NCI-H1105 (cell line): ENCODE results near the gene DEDD.
"Not testable (repeated sequence)": the region's sequence is repeated elsewhere in the genome, so short reads cannot be mapped to it uniquely, and the experiment has no call there.

ENCODE experiments used
- DNase-seq: peaks from one replicate; lab custom pipeline; 2025; lab: John Stamatoyannopoulos, UW

Gene DEDD

GRCh38 chr1:161127649-161128048, 4.8 kb downstream of the DEDD start:
- no peak for DNase-seq

GRCh38 chr1:161122967-161123366, 9.5 kb downstream of the DEDD start:
- no peak for DNase-seq

DNA sequence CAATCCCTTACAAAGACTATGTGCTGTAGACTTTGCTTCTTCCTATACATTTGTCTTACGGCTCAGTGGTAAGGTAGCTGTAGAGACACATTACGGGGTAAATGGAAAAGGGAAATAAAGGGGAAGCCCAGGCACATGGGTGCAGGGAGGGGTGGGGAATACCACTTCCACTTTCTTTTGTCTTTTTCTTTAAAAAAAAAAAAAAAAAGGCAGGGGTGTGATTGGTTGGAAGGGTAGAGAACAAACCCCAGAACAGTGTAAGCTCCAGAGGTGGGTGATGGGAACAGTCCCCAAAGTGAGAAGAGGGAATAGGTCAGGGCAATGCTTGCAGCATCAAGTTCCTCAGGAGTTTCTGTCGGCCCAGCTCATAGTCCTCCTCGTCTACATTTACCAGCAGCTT, 10.6 kb downstream of the DEDD start:
- DNase-seq, result no peak

DNA sequence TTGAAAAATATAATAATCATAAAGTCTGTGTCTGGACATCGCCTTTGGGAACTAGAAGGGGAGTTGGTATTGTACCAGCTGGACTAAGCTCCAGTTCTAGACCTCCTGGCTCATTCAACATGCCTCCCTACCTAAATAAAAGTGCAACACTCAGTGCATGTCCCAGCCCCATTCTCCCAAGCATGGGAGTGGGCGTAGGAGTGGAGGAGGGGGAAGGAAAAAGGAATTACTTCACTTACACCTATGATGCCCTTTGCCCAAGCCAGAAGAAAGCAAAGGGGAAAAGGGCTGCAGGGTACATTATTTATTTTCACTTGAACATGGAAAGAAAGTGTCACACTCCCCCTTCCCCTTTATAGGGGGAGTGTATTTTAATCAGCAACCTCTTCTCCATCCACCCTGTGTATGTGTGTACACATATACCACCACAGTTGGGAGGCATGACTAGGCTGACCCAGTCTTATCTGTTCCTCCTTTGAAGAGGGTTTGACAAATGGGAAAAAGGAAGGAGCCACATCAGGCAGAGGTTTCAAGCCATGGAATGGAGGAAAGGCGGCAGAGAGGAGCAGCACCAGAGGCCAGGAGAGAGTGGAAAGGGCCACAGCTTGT, 11.3 kb downstream of the DEDD start:
- DNase-seq, result no peak

DNA sequence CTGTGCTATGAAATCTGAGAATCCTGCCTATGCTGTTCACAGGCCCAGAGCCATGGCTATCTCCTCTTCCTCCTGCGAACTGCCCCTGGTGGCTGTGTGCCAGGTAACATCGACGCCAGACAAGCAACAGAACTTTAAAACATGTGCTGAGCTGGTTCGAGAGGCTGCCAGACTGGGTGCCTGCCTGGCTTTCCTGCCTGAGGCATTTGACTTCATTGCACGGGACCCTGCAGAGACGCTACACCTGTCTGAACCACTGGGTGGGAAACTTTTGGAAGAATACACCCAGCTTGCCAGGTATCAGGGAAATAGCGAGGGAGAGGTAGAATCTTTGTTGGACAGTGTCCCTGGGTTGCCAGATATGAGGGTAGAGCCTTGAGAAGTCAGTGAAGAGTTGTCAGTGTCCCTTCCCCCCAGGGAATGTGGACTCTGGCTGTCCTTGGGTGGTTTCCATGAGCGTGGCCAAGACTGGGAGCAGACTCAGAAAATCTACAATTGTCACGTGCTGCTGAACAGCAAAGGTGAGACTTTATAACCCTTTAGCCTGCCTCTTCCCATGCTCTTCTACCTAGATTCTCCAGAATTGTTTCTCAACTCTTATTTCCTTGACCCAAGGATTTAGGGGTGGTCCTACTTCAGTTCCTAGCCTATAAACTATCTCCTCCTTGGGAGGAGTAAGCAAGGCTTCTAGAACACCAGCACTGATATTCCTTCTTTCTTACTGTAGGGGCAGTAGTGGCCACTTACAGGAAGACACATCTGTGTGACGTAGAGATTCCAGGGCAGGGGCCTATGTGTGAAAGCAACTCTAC, 13.2 kb downstream of the DEDD start:
- DNase-seq, result no peak

DNA sequence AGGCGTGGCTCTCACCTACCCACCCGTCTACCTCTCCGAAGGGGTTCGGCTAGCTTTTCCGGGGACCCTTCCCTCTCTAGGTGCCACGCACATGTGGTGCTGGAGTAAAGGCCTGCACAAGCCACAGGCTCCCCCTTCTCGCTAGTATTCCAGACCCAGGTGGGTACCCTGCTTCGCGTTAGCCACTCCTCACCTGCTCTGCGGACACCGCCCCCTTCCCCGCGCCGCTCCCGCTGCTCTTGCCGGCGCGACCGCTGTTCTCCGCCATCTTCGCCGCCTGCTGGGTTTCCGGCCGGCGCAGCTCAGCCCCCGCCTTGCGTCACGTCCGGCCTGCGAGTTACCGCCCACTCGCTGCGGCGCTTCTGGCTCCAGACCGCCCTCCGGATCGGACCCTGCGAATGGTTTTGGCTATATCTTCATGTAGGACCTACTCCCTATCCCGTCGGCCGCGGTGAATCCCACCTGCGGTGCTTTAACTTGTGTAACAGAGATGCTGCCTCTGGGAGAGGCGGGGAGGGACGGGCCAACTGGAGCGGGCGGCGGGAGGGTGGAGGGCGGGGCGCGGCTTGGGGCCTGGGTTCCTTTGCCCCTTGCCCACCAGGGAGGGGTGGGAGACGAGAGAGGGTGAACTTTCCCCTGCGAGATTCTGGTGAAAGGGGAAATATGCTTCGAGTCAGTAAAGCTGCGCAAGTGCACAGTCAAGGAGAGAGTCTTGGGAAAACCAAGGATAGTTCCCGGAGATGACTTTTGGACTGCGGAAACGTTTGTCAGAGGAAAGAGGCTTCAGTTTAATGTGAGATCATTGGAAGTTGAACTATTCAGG, 14.5 kb downstream of the DEDD start, which contains the start of the genes NIT1 and PFDN2:
TSS of gene NIT1 (plus strand) at position 347 of the 823 bp plus-strand sequence. CDS start at position 419, 72 bp downstream.
TSS of gene PFDN2 (minus strand) at position 279 of the 823 bp plus-strand sequence. CDS start at position 268, 11 bp downstream.
- DNase-seq, result peak; percentile 71

DNA sequence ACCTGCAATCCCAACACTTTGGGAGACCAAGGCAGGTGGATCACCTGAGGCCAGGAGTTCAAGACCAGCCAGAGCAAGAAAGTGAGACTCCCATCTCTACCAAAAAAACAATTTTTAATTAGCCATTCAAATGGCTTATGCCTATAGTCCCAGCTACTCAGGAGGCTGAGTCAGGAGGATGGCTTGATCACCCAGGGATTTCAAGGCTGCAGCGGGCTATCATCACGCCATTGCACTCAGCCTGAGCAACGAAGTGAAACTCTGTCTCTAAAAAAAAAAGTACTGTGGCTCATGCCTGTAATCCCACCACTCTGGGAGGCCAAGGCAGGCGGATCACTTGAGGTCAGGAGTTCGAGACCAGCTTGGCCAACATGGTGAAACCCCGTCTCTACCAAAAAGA, 16.5 kb downstream of the DEDD start:
- DNase-seq, result not testable (repeated sequence)

- DNase-seq, result no peak
Measured at GRCh38 chr1:161115132-161115711, 17.2 kb downstream of the DEDD start.

DNA sequence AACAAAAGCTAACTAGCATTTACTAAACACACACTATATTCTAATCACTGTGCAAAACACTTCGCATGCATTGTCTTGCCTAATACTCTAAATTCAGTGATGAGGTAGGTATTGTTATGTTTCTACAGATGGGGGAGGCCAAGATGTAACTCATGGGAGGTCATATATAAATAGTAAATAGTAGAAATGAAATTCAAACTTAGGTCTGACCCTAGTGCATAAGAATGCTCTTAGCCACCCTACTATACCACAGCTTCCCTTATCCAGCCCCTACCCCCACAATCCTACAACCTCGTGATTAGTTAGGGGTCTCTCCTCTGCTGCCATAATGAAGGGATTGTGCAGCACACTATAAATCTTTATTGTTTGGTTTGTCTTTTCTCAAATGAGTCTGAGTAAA, 17.9 kb downstream of the DEDD start:
- no peak for DNase-seq

GRCh38 chr1:161113915-161114314, 18.6 kb downstream of the DEDD start:
- no peak for DNase-seq

DNA sequence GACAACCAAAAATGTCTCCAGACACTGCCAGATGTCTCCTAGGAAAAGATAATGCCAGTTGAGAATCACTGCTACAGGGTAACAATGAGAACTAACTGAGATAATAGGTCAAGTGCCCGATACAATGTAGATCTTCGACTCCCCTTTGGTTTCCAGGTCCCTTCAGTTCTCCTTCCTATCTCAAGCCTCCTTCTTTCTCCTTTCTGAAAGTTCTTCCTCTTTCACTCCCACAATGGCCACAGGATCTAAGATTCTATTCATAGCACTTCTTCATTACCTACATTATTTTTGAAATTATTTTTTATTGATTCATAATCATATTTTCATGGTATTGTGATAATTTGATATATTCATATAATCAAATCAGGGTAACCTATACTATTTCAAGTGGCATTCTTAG, 20.9 kb downstream of the DEDD start:
- no peak for DNase-seq

DNA sequence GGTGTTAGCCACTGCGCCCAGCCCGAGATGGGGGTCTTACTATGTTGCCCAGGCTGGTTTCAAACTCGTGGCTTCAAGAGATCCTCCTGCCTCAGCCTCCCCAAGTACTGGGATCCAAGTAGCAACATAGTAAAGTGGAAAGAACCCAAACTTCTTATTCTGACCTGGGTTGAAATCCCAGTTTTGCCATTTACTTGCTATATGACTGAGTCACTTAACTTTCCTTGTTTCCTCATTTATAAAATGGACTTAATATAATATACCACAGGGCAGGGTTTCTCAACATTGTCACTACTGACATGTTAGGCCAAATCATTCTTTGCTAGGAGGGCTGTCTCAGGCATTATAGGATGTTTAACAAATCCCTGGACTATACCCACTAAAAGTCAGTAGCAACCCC, 21.4 kb downstream of the DEDD start:
- no peak for DNase-seq

GRCh38 chr1:161106431-161106830, 26.0 kb downstream of the DEDD start:
- DNase-seq, result no peak

DNA sequence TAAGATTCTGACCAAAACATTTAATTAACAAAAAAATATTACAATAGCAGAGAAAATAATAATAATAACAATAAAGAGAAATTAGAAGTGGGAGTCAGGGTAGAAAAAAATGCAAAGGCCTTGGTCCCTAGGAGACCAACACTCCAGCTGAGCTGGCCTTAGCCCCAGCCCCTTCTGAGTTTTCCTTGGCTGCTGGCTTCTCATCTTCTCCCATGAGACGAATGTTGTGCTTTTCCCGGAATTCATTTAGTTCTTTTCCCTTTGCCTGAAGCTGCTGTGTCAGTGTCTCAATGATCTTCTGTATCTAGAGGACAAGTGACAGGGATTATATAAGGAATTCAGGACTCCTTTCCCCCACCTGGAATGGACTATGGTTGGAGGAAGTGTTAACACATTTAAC, 31.9 kb downstream of the DEDD start:
- no peak for DNase-seq

GRCh38 chr1:161099090-161099802, 33.2 kb downstream of the DEDD start:
- no peak for DNase-seq

- DNase-seq, result peak; percentile 96
Measured at GRCh38 chr1:161098210-161099068, 34.0 kb downstream of the DEDD start, which contains the start of gene KLHDC9. Gene KLHDC9, plus strand, starts transcription at chr1:161098361. Its CDS starts 175 bp downstream, at chr1:161098536.

DNA sequence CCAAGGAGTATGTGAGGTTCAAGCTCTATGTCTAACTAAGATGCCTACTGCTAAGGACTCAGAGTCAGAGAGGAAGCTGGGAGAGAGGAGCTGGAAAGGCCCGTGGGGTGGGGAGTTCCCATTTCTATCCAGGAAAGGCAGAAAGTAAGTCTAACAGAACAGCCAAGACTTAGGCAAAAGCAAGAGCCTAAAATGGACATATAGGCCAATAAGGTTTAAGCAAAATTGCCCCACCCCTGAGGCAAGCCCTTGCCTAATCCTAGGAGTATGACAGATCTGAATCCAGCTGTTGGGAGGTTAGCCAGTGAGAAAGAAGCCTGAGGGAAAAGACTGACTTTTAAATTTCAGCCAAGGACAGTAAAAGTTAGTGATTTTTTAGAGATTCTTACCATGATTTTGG, 35.9 kb downstream of the DEDD start:
- no peak for DNase-seq

- no peak for DNase-seq
Measured at GRCh38 chr1:161096015-161096414, 36.5 kb downstream of the DEDD start.

DNA sequence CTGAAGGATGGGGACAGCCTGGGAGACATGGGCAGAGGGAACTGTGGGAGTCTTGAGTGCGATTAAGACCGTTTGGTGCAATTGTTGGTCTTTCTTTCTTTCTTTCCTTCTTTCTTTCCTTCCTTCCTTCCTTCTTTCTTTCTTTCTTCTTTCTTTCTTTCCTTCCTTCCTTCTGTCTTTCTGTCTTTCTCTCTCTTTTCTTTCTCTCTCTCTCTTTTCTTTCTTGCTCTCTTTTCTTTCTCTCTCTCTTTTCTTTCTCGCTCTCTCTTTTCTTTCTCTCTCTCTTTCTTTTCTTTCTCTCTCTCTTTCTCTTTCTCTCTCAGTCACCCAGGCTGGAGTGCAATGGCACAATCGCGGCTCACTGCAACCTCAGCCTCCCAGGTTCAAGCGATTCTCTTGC, 37.2 kb downstream of the DEDD start:
- no peak for DNase-seq

DNA sequence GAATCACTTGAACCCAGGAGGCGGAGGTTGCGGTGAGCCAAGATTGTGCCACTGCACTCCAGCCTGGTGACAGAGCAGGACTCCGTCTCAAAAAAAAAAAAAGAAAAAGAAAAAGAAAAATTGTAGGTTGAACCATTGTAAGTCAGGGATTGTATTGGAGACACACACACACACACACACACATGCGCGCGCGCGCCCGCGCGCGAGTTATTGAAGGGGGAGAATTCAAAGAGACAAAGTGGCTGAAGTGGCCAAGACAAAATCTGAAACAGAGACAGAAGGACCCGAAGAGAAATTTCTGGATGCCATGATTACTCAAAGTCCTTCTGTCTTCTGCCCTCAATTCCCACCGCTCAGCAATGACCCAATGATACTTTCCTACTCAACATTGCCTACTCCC, 38.0 kb downstream of the DEDD start:
- DNase-seq, result no peak
